ENCODE results near the gene VKORC1L1.

VKORC1L1 gene

GRCh38 chr7:65974876-65975275 lies 102.0 kb downstream of the VKORC1L1 start:
- ChIA-PET POLR2A (no interaction called here), CTCF (no interaction called here)
- no peak for DNase-seq (ENCODE audit: extremely low spot score)
- TF ChIP-seq, protein P1, sequence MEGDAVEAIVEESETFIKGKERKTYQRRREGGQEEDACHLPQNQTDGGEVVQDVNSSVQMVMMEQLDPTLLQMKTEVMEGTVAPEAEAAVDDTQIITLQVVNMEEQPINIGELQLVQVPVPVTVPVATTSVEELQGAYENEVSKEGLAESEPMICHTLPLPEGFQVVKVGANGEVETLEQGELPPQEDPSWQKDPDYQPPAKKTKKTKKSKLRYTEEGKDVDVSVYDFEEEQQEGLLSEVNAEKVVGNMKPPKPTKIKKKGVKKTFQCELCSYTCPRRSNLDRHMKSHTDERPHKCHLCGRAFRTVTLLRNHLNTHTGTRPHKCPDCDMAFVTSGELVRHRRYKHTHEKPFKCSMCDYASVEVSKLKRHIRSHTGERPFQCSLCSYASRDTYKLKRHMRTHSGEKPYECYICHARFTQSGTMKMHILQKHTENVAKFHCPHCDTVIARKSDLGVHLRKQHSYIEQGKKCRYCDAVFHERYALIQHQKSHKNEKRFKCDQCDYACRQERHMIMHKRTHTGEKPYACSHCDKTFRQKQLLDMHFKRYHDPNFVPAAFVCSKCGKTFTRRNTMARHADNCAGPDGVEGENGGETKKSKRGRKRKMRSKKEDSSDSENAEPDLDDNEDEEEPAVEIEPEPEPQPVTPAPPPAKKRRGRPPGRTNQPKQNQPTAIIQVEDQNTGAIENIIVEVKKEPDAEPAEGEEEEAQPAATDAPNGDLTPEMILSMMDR (IDR thresholded peaks at IDR 0.05; ENCODE audit: control extremely low read depth, extremely low read depth, low read depth, missing control alignments) = no peak

- CTCF ChIA-PET = no interaction called here
These were observed 103.1 kb downstream of the VKORC1L1 start for GRCh38 chr7:65975814-65976445.

DNA sequence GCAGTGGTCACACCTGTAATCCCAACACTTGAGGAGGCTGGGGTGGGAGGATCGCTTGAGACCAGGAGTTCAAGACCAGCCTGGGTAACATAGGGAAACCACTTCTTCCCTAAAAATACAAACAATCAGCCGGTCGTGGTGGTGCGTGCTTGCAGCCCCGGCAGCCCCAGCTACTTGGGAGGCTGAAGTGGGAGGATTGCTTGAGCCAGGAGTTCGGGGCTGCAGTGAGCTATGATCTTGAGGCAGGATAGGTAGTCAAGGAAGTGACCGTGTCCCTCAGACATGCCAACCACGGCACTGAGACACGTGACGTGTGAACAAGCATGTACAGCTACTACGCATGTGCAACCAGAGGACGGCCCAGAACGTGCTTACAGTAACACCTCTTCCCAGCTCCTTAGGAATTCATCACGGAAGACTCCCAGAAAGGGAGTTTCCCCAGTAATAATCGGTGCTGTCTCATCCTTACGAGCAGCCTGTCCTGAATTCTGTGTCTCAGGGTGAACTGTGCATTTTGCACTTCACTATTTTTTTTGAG lies 103.9 kb downstream of the VKORC1L1 start:
- no peak for DNase-seq (ENCODE audit: extremely low spot score)
- POLR2A ChIA-PET = no interaction called here
- TF ChIP-seq, protein P1 (IDR thresholded peaks at IDR 0.05; ENCODE audit: control extremely low read depth, extremely low read depth, low read depth, missing control alignments) = no peak
- CTCF ChIA-PET = no interaction called here

More at GRCh38 chr7:65975814-65976445, 103.1 kb downstream of the VKORC1L1 start:
- DNase-seq (ENCODE audit: extremely low spot score) = no peak
- POLR2A ChIA-PET = no interaction called here
- TF ChIP-seq, protein P1 (IDR thresholded peaks at IDR 0.05; ENCODE audit: control extremely low read depth, extremely low read depth, low read depth, missing control alignments) = no peak

DNA sequence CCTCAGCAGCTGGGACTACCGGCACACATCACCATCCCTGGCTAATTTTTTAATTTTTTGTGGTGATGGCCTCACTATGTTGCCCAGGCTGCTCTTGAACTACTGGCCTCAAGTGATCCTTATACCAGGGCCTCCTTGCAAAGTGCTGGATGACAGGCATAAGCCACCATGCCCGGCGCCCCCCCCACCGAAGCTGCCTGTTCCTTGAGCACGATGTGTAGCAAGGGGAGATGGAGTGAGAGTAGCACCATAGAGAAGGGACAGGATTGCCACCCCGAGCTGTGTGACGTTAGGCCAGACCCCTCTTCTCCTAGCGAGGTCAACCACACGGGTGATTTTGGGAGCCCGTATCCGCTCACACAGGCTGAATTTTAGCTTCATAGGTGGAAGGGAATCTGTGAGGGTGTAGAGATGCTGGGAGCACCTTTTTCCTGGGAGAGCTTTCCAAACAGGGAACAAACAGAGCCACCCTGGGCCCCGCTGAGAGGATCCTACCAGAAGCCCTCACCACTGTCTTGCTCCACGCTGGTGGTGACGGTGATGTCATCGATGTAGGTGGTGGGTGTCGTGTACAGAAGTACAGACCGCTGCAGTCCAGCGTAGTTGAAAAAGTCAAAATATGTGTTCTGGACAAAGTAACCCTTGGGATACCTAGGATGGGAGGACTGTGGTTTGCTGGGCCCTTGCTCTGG lies 106.2 kb downstream of the VKORC1L1 start:
- no peak for DNase-seq (ENCODE audit: extremely low spot score)
- POLR2A ChIA-PET = no interaction called here
- CTCF ChIA-PET = interaction anchor here (1.1 kb wide), 1 partner anchor 229 kb away, joined by 3 read pairs; no protein-coding TSS in a partner anchor
- TF ChIP-seq, protein P1 (IDR thresholded peaks at IDR 0.05; ENCODE audit: control extremely low read depth, extremely low read depth, low read depth, missing control alignments) = no peak

- CTCF ChIA-PET = interaction anchor here (1.1 kb wide), 1 partner anchor 229 kb away, joined by 3 read pairs; no protein-coding TSS in a partner anchor
- TF ChIP-seq, protein P1 (IDR thresholded peaks at IDR 0.05; ENCODE audit: control extremely low read depth, extremely low read depth, low read depth, missing control alignments) = no peak
- POLR2A ChIA-PET = no interaction called here
- DNase-seq (ENCODE audit: extremely low spot score) = no peak
These were observed 107.0 kb downstream of the VKORC1L1 start for GRCh38 chr7:65979583-65980477.
